Measurements from ENCODE around the gene PAX5. TPM values are rescaled to one million over a fixed set of nuclear protein-coding genes. Genes with fewer than 3 reads are reported as not detected.

PAX5 gene
- total RNA-seq, 1 experiment from 2014 or later: 0.39 TPM

GRCh38 chr9:36898431-36899020 is 135.5 kb downstream of the PAX5 start:
- H2AK5ac ChIP-seq (ENCODE audit: insufficient read length, low read length): no peak overlapping the region
- Mint-ChIP-seq H3K27me3 (ENCODE audit: low read depth) (peaks cover 6% of the 10 kb centered on the region), H3K4me3 (no peak overlapping the region), H3K4me1 (peaks cover 9 to 36% of the 10 kb centered on the region in 2 experiments), H3K27ac (no peak overlapping the region; a peak in 1 of 7 replicates), H3K9me3 (no peaks in the 10 kb centered on the region; a peak in 1 of 5 replicates), H3K36me3 (ENCODE audit: insufficient read depth in 1 of 3, low read depth in 3 of 3) (no peaks in the 10 kb centered on the region)
- TF ChIP-seq CTCF (conservative IDR thresholded peaks at IDR 0.05): no peak
- no peaks in the 10 kb centered on the region for H4K20me1 ChIP-seq (ENCODE audit: control insufficient read depth, insufficient read depth, insufficient read length)
- no peak overlapping the region for H4K5ac ChIP-seq (ENCODE audit: insufficient read length, low read depth, low read length)
- no peak overlapping the region for H2AFZ ChIP-seq (ENCODE audit: low read length)
- H2BK120ac ChIP-seq (ENCODE audit: low read depth, low read length, poor library complexity, severe bottlenecking): no peak overlapping the region
- no peak overlapping the region for H2BK12ac ChIP-seq (ENCODE audit: insufficient read length, low read depth, low read length)
- no peak overlapping the region for H2BK15ac ChIP-seq (ENCODE audit: low read depth, low read length)
- H3K27me3 ChIP-seq (ENCODE audit: insufficient read depth, low read length): no peaks in the 10 kb centered on the region; the same call in 1 of the 2 replicates
- H3K9me3 ChIP-seq (ENCODE audit: control insufficient read depth, low read depth, low read length): no peaks in the 10 kb centered on the region
- no peak overlapping the region for H2BK5ac ChIP-seq (ENCODE audit: insufficient read length, low read length)
- DNase-seq: peak; percentile 18
- no peaks in the 10 kb centered on the region for H3K4me1 ChIP-seq (ENCODE audit: insufficient read depth, low read length)
- no peak overlapping the region for H3T11ph ChIP-seq (ENCODE audit: low read length)
- no peak overlapping the region for H3K27ac ChIP-seq (ENCODE audit: insufficient read length, low read depth, low read length)
- H3K4ac ChIP-seq (ENCODE audit: low read depth, low read length): no peak overlapping the region
- H3K4me2 ChIP-seq (ENCODE audit: insufficient read depth, insufficient read length, low read length): no peak overlapping the region
- no CpG with 5 or more reads among the region's 18 CpGs for WGBS (ENCODE audit: extremely low coverage, insufficient read length, low lambda C conversion rate)
- no peak overlapping the region for H4K8ac ChIP-seq (replicated peaks; ENCODE audit: insufficient read length, low read depth, low read length)
- H4K91ac ChIP-seq (ENCODE audit: insufficient read length, low read depth, low read length): no peak overlapping the region
- H3K79me2 ChIP-seq (ENCODE audit: insufficient read depth, low read length): no peaks in the 10 kb centered on the region
- H3K9ac ChIP-seq (ENCODE audit: extremely low read depth, insufficient read length, low read length): no peak overlapping the region
- H3K14ac ChIP-seq (ENCODE audit: insufficient read depth, low read length): no peak overlapping the region; the same call in 1 of the 2 replicates
- no peak overlapping the region for H3K56ac ChIP-seq (ENCODE audit: insufficient read length, low read depth, low read length)
- no peak overlapping the region for H3K18ac ChIP-seq (ENCODE audit: insufficient read length, low read depth, low read length)
- no peaks in the 10 kb centered on the region for H3K23me2 ChIP-seq (ENCODE audit: insufficient read length, low read depth, low read length, poor library complexity, severe bottlenecking)
- H3K23ac ChIP-seq (ENCODE audit: insufficient read length, low read depth, low read length): no peak overlapping the region
- H3K79me1 ChIP-seq (ENCODE audit: insufficient read depth, low read depth, low read length, poor library complexity, severe bottlenecking): no peaks in the 10 kb centered on the region
- no peak overlapping the region for H2BK20ac ChIP-seq (ENCODE audit: low read depth, low read length, poor library complexity, severe bottlenecking)
